HG03558 (cell line): ENCODE data around the gene MTM1.
A peak's percentile ranks its signal among the peaks of the same experiment; 100 is the strongest.

Experiments used
- ATAC-seq: cut with Tn5 transposase; IDR thresholded peaks from one replicate; pipeline ENCODE4 v1.9.1; 2021; ENCODE audit warnings: moderate number of reproducible peaks; ENCODE audit not compliant: unreplicated experiment; ENCODE audit errors: extremely low read depth

MTM1 gene

GRCh38 chrX:150548251-150548650 lies 20.2 kb upstream of the MTM1 start:
- no peak for ATAC-seq

DNA sequence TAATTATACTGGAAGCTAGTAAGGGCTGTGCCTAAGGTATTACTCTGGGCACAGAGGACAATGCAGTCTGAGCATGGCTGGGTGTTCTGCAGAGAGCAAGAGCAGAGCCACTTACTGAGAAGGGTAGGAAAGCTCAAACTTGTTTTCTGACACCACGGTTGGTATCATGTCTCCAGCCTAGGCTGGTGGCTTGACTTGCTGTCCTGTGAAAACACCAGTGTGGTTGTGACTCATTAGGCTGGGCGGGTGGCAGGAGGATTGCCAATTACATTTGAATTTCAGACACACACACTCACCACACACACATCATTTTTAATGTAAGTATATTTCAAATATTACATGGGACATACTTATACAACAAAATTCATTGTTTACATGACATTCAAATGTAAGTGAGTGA lies 19.7 kb upstream of the MTM1 start:
- ATAC-seq: no peak

- no peak for ATAC-seq
These were observed 16.5 kb upstream of the MTM1 start for GRCh38 chrX:150551963-150552362.

DNA sequence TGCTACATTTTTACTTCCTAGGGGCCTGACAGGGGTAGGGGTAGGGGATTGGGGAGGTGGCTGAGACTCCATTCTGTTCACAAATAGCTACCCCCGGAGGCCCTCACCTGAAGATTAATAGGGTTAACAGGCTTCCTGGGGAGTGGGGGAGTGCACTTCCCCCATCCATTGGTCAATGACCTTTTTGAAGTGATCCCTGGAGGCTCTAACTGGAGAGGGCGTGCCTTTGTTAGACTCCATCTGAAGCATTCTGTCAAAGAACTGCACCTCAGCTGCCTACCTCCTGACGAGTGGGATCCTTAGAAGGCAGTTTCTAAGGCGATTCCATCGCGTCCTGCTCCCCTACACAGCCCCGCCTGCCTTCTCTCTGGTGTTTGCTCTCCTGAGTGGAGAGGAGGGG lies 10.0 kb upstream of the MTM1 start:
- ATAC-seq: no peak

DNA sequence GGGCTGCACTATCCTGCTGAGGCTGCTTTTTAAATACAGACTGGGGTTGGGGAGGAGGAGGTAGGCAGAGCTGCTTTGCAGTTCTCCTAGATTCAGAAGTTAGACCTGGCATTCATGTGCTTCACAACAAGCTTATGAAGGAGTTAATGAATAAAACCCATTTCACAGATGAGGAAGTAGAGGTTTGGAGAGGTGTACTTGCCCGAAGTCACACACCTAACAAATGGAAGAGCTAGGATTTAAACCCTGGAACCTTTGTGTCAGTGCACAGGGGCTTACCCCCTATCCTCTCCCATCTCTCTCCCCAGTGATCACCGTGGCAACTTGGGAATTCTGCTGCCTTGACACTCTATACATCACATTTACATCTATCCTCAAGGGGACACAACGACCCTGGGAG lies 3.6 kb upstream of the MTM1 start:
- ATAC-seq: no peak

GRCh38 chrX:150565551-150565950 lies 2.9 kb upstream of the MTM1 start:
- ATAC-seq: no peak

DNA sequence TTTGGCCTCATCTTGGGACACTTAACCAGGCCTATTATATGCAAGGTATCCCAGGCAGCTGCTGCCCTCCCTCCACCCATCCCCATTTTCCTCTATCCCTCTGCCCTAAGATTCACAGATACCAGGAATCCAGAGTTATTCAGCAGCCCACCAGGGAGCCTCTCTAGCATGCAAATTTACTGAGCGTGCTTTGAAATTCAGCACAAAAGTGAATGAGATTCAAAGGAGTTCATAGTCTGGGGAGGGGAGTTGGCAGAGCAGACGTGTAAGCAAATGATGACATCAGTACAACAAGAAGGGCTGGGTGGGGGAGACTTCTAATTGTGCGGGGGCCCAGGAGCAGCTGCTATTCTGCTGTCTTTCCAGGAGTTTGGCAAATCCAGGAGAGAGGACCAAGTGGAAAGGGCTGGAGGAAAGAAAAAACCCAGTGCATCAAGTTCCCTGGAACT lies 1.7 kb upstream of the MTM1 start:
- ATAC-seq: no peak

DNA sequence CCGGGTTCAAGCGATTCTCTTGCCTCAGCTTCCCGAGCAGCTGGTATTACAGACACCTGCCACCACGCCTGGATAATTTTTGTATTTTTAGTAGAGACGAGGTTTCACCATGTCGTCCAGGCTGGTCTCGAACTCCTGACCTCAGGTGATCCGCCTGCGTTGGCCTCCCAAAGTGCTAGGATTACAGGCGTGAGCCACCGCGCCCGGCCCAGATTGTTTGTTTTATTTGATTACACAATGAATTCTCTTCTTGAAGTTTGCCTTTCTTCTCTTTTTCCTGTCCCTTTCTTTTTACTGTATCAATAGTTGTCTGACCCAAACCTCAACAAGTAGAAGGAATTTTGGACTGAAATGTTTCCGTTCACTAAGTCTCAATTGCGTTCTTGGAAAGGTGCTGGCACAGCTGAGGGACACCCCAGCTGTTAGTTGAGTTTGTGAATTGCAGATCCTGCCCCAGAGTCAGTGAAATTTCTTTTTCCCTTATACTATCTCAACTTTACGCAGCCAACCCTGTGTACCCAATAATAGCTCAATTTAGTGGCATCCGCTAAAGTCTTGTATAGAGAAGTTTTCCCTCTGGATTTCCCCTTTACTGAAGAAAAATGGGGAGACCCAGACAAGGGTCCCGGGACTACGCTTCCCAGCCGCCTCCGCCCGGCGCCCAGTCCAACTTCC lies 639 bp upstream of the MTM1 start:
- ATAC-seq: no peak

- ATAC-seq: peak; percentile 7
These were observed 695 bp downstream of the MTM1 start for GRCh38 chrX:150569155-150569477.

GRCh38 chrX:150570512-150570911 lies 2.1 kb downstream of the MTM1 start:
- ATAC-seq: no peak

DNA sequence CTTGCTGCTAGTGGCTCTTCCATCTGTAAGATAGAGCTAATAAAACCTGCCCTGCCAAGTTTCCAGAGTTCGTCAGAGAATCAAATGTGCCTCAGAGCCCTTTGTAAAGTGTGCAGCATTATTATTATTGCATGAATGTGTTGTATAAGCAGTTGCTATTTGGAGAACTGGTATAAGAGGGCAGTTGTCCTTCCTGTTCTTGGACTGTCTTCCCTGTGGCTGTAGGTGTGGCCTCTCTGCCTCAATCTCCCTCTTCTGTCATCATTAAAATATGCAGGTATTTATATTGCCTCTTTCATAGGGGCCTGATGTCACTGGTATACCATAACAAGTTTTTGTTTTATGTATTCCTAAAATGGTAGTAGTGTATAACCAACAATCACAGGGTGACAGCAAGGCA lies 3.8 kb downstream of the MTM1 start:
- no peak for ATAC-seq

GRCh38 chrX:150573106-150573505 lies 4.7 kb downstream of the MTM1 start:
- no peak for ATAC-seq

DNA sequence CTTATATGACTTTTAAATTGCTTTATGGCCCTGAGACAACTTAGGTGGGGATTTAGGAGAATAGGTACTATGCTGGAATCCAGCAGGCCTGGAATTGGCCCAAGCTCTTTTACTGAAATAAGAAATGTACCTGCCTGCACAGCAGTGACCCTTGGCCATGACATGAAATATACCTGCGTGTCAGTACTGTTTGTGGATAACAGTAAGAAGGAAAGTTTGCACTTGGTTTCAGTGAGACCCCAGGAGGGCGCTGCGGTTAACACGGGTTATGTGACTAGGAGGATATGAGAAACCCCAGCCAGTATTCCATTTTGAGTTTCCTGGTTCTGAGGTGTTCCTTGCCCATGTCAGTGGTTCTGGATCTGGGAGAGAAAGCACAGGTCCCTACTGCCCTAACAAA lies 5.3 kb downstream of the MTM1 start:
- no peak for ATAC-seq

GRCh38 chrX:150574559-150575418 lies 6.4 kb downstream of the MTM1 start:
- ATAC-seq: no peak

DNA sequence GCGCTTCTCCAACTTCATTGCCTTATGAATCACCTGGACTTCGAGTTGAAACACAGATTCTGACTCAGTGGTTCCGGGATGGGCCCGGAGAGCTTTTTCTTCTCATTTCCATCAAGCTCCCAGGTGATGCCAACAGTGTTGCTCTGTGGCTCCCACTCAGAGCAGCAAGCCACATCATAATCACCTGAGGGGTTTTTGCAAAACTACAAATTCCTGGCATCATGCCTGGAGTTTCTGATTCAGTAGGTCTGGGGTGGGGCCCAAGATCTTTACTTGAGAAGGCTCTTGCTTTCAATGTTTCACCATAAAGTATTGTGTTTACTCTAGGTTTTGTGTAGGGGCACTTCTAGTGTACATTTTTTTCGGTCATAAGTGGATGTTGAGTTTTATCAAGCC lies 7.0 kb downstream of the MTM1 start:
- no peak for ATAC-seq

DNA sequence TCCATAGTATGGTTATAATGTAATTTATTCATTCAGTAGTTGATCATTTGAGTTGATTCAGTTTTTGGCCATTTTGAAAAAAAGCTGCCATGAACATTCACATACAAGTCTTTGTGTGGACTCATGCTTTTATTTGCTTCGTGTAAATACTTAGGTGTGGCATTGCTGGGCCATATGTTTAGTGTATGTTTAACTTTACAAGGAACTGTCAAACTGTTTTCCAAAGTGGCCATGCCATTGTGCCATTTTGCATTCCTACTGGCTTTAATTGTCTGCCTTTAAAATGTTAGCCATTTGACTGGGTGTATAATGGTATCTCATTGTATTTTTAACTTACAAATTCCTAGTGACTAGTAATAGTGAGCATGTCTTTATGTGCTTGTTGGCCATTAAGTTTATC lies 8.8 kb downstream of the MTM1 start:
- no peak for ATAC-seq

GRCh38 chrX:150581093-150581775 lies 12.8 kb downstream of the MTM1 start:
- no peak for ATAC-seq

DNA sequence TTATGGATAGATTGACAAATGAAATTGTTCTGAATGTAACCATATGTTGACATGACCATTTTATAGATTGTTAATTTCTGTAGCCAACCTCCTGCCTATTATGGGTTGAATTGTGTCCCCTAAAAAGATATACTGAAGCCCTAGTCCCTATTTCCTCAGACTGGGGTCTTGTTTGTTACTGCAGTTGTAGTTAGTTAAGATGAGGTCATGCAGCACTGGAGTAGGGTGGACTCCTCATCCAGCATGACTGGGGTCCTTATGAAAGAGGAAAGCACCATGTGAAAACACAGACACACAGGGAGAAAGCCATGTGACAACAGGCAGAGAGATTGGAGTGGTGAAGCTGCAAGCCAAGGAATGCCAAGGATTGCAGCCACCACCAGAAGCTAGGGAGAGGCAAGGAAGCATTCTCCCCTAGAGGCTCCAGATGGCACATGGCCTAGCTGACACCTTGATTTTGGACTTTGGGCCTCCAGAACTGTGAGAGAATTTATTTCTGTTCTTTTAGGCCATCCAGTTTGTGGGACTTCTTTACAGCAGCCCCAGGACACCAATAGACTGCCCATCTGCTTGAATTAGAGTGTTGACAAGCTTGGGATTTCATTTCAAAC lies 14.0 kb downstream of the MTM1 start:
- no peak for ATAC-seq

GRCh38 chrX:150587585-150588503 lies 19.4 kb downstream of the MTM1 start:
- no peak for ATAC-seq

DNA sequence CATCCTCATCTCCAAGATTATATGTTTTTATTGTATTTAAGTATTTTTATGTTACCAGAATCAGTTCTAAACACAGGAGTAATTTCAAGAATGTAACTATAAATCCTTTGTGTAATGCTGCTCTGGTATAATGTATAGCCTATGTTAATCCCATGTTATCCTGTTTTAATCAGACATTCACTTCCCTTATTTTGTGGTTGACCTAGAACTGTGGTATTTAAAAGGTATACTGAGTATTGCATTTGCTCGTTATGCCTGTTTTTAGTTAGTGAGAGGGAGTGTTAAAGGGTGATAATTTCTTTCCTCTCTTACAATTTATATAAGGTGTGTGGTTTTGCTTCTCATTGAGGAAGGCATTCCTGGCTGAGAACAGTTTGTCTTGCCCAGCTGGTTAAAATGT lies 26.2 kb downstream of the MTM1 start:
- no peak for ATAC-seq
